Mesendoderm (in vitro differentiated cells): Measurements from ENCODE around the gene PTPMT1.
A peak's percentile ranks its signal among the peaks of the same experiment; 100 is the strongest.

Experiments used
- DNase-seq: peaks from one replicate; pipeline ENCODE4 v3.0.0; 2013
- H2AK5ac ChIP-seq: 2 replicates; pipeline ENCODE4 v1.6.1; 2013; ENCODE audit warnings: low read length, inconsistent platforms
- H2BK120ac ChIP-seq: 2 replicates; pipeline ENCODE4 v1.6.1; 2013; ENCODE audit warnings: low read depth, mild to moderate bottlenecking, low read length, moderate library complexity, mixed read lengths
- H2BK15ac ChIP-seq: replicated peaks from 2 replicates; pipeline ENCODE4 v1.6.1; 2013; ENCODE audit warnings: low read depth, mild to moderate bottlenecking, moderate library complexity
- H2BK5ac ChIP-seq: 2 replicates; pipeline ENCODE4 v1.6.1; 2013; ENCODE audit warnings: low read length, inconsistent platforms
- H3K18ac ChIP-seq: 2 replicates; pipeline ENCODE4 v1.6.1; 2013; ENCODE audit warnings: mild to moderate bottlenecking, low read length, mixed read lengths
- H3K23ac ChIP-seq: one replicate; pipeline ENCODE4 v1.6.1; 2013; ENCODE audit warnings: low read length
- H3K27ac ChIP-seq: 2 replicates; pipeline ENCODE4 v1.5.1; 2013; ENCODE audit warnings: low read depth, mild to moderate bottlenecking, inconsistent platforms, low read length, moderate library complexity
- H3K27me3 ChIP-seq: 2 replicates; pipeline ENCODE4 v1.6.1; 2013; ENCODE audit warnings: low read length, control low read depth, mild to moderate bottlenecking, inconsistent platforms; ENCODE audit not compliant: insufficient read depth, poor library complexity
- H3K36me3 ChIP-seq: 2 replicates; pipeline ENCODE4 v1.6.1; 2013; ENCODE audit warnings: low read length, inconsistent platforms; ENCODE audit not compliant: control insufficient read depth, insufficient read depth
- H3K4ac ChIP-seq: one replicate; pipeline ENCODE4 v1.6.1; 2013; ENCODE audit warnings: low read depth, mild to moderate bottlenecking, low read length, moderate library complexity
- H3K4me1 ChIP-seq: 2 replicates; pipeline ENCODE4 v1.6.1; 2013; ENCODE audit warnings: low read depth, low read length, inconsistent platforms; ENCODE audit not compliant: control insufficient read depth
- H3K4me2 ChIP-seq: 2 replicates; pipeline ENCODE4 v1.6.1; 2013; ENCODE audit warnings: low read length
- H3K4me3 ChIP-seq: 2 replicates; pipeline ENCODE4 v1.5.1; 2013; ENCODE audit warnings: mild to moderate bottlenecking, low read length
- H3K56ac ChIP-seq: one replicate; pipeline ENCODE4 v1.6.1; 2013; ENCODE audit warnings: low read length
- H3K79me1 ChIP-seq: 2 replicates; pipeline ENCODE4 v1.6.1; 2013; ENCODE audit warnings: low read length, inconsistent platforms
- H3K79me2 ChIP-seq: 2 replicates; pipeline ENCODE4 v1.6.1; 2013; ENCODE audit warnings: mild to moderate bottlenecking, low read length; ENCODE audit not compliant: control insufficient read depth, insufficient read depth
- H3K9ac ChIP-seq: 2 replicates; pipeline ENCODE4 v1.6.1; 2013; ENCODE audit warnings: low read length, inconsistent platforms
- H4K5ac ChIP-seq: one replicate; pipeline ENCODE4 v1.6.1; 2013; ENCODE audit warnings: low read length
- H4K8ac ChIP-seq: one replicate; pipeline ENCODE4 v1.6.1; 2013; ENCODE audit warnings: low read depth, mild to moderate bottlenecking, control low read depth, low read length, moderate library complexity
- WGBS: extraction: QIAGEN DNeasy Blood & Tissue Kit; methylation state at CpG from one replicate; pipeline ENCODE4 v1.1.7; 2013; ENCODE audit warnings: low lambda C conversion rate, missing lambda C conversion rate; ENCODE audit not compliant: insufficient coverage; ENCODE audit errors: extremely low coverage; 5-methylcytosine and 5-hydroxymethylcytosine counted together

PTPMT1 gene

DNA sequence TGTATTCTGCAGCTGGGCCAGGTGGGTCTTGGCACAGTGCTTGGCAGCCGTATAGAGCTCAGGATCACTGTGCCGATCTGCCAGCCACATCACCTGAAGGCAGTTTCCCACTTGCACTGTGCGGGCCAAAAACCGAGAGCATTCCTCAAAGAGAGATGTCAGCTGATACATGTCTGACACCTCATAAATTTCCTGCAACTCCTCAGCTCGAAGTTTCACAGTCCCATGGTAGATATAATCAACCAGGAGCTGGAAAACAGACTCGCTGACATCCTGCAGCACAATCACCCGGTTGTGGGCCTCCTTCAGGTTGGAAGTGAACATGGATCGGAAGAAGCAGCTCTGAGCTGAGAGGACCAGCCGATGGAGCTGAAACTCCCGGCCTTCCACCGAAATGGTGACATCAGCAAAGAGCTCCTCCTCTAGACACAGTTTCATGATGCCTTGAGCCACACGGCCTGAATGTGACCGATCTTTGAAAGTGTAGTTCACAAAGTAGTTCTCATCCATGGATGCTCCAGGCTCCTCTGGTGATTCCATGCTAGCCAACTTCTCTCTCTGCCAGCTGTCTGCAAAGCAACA, 12.2 kb downstream of the PTPMT1 start:
- H2BK120ac ChIP-seq = no peak overlapping the region
- no peak overlapping the region for H3K4me2 ChIP-seq
- H2AK5ac ChIP-seq = no peak overlapping the region
- H3K27me3 ChIP-seq = no peaks in the 10 kb centered on the region
- no peak overlapping the region for H4K5ac ChIP-seq
- H3K79me1 ChIP-seq = peaks cover 24% of the 10 kb centered on the region
- no peak overlapping the region for H3K4me3 ChIP-seq
- peak; percentile 30 for DNase-seq
- WGBS = no CpG with 5 or more reads among the region's 13 CpGs
- no peak overlapping the region for H3K27ac ChIP-seq
- no peak overlapping the region for H2BK15ac ChIP-seq
- peak overlapping the region; percentile 37 for H3K9ac ChIP-seq
- H3K4me1 ChIP-seq = peaks cover 2% of the 10 kb centered on the region
- no peak overlapping the region for H3K23ac ChIP-seq
- no peak overlapping the region for H4K8ac ChIP-seq
- H3K56ac ChIP-seq = no peak overlapping the region
- no peak overlapping the region for H3K18ac ChIP-seq
- no peak overlapping the region for H2BK5ac ChIP-seq
- H3K79me2 ChIP-seq = peaks cover 13% of the 10 kb centered on the region
- H3K36me3 ChIP-seq = peaks cover 11% of the 10 kb centered on the region
- H3K4ac ChIP-seq = no peak overlapping the region

DNA sequence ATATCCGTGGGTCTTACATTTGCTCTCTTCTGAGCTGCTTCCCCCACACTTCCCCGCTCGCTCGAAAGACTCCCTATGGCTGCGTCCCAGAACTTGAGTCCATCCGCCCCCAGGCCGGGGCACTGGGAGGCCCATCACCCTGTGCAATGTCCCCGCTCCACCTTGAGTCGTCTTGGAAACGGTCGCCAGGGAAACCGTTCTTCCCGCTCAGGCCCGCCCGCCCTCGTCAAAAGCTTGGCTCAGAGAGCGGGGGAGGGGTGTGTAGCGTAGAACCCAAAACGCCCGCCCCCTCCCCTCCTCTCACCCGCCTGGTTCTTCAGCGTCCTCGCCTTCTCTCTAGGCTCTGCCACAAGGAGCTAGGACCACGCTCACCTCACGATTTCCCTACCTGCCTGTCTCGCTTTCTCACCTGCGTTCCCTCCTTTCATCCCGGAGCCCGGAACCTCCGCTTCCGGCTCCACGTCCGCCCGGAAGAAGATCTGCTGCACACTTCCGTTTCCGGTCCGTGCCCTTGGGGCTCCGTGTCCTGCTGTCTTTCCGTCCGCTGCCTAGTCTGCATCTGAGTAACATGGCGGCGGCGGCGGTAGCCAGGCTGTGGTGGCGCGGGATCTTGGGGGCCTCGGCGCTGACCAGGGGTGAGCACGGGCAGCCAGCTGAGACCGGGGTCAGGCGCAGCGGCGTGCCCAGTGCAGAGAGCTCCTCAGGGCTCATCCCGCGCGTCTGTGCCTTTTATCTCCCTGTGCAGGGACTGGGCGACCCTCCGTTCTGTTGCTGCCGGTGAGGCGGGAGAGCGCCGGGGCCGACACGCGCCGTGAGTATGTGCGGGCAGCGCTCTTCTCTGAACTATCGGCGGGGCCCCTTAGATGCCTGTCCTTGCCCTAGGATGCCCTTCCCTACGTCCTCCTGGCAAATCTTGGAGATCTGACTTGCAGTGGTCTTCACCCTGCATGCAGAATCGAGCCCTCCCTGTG, 13.4 kb downstream of the PTPMT1 start, which contains the start of the genes KBTBD4 and NDUFS3:
KBTBD4 (minus strand) TSS at position 447 of the 971 bp plus-strand sequence; CDS start at position 428, 19 bp downstream.
NDUFS3 (plus strand) TSS at position 551 of the 971 bp plus-strand sequence; CDS start at position 569, 18 bp downstream.
- no peak within 1 kb of the TSS for H2BK15ac ChIP-seq
- H3K23ac ChIP-seq = peak within 1 kb of the TSS; percentile 95
- H3K4me2 ChIP-seq = peak within 1 kb of the TSS; percentile 92
- peaks cover 13% of the 10 kb centered on the region for H3K79me2 ChIP-seq
- no peak within 1 kb of the TSS for H2BK120ac ChIP-seq
- H4K8ac ChIP-seq = no peak within 1 kb of the TSS
- DNase-seq = peak; percentile 97
- H3K27me3 ChIP-seq = no peaks in the 10 kb centered on the region
- peak within 1 kb of the TSS; percentile 15 for H2AK5ac ChIP-seq
- H3K27ac ChIP-seq = peak within 1 kb of the TSS; percentile 58
- H3K56ac ChIP-seq = peak within 1 kb of the TSS; percentile 96
- H3K36me3 ChIP-seq = peaks cover 12% of the 10 kb centered on the region
- peak within 1 kb of the TSS; percentile 91 for H3K4me3 ChIP-seq
- WGBS = no CpG with 5 or more reads among the region's 72 CpGs
- H4K5ac ChIP-seq = peak within 1 kb of the TSS; percentile 50
- peaks cover 2% of the 10 kb centered on the region for H3K4me1 ChIP-seq
- peak within 1 kb of the TSS; percentile 92 for H3K9ac ChIP-seq
- H3K4ac ChIP-seq = peak within 1 kb of the TSS; percentile 38
- H3K18ac ChIP-seq = no peak within 1 kb of the TSS
- peak within 1 kb of the TSS; percentile 41 for H2BK5ac ChIP-seq
- H3K79me1 ChIP-seq = peaks cover 22% of the 10 kb centered on the region

- DNase-seq = no peak
- H3K36me3 ChIP-seq = peaks cover 14% of the 10 kb centered on the region
Observed at GRCh38 chr11:47583844-47584243, 18.4 kb downstream of the PTPMT1 start.

GRCh38 chr11:47586098-47586855, 20.9 kb downstream of the PTPMT1 start, which contains the start of gene FAM180B:
FAM180B (plus strand) TSS chr11:47586678; CDS start chr11:47586769, 91 bp downstream.
- no peak within 1 kb of the TSS for H2BK5ac ChIP-seq
- no peak within 1 kb of the TSS for H3K56ac ChIP-seq
- no CpG with 5 or more reads among the region's 12 CpGs for WGBS
- H3K4me3 ChIP-seq = no peak within 1 kb of the TSS
- no peaks in the 10 kb centered on the region for H3K4me1 ChIP-seq
- H3K9ac ChIP-seq = no peak within 1 kb of the TSS
- H3K4ac ChIP-seq = no peak within 1 kb of the TSS
- no peaks in the 10 kb centered on the region for H3K79me2 ChIP-seq
- H3K23ac ChIP-seq = no peak within 1 kb of the TSS
- H3K18ac ChIP-seq = no peak within 1 kb of the TSS
- H3K36me3 ChIP-seq = peaks cover 12% of the 10 kb centered on the region
- no peak within 1 kb of the TSS for H4K8ac ChIP-seq
- H3K79me1 ChIP-seq = no peaks in the 10 kb centered on the region
- DNase-seq = no peak
- H3K4me2 ChIP-seq = no peak within 1 kb of the TSS
- H3K27me3 ChIP-seq = no peaks in the 10 kb centered on the region
- H2BK15ac ChIP-seq = no peak within 1 kb of the TSS
- H4K5ac ChIP-seq = no peak within 1 kb of the TSS
- no peak within 1 kb of the TSS for H2AK5ac ChIP-seq
- H2BK120ac ChIP-seq = no peak within 1 kb of the TSS
- no peak within 1 kb of the TSS for H3K27ac ChIP-seq

More at GRCh38 chr11:47583844-47584243, 18.4 kb downstream of the PTPMT1 start:
- H4K8ac ChIP-seq = no peak overlapping the region
- peaks cover 13% of the 10 kb centered on the region for H3K79me2 ChIP-seq
- no peak overlapping the region for H2BK120ac ChIP-seq
- H4K5ac ChIP-seq = no peak overlapping the region
- no peak overlapping the region for H3K56ac ChIP-seq
- H3K27me3 ChIP-seq = no peaks in the 10 kb centered on the region
- H3K4ac ChIP-seq = no peak overlapping the region
- no peak overlapping the region for H3K9ac ChIP-seq
- no peak overlapping the region for H3K18ac ChIP-seq
- H2BK15ac ChIP-seq = no peak overlapping the region
- WGBS = no CpG with 5 or more reads among the region's 5 CpGs
- H3K4me1 ChIP-seq = no peaks in the 10 kb centered on the region
- no peak overlapping the region for H3K27ac ChIP-seq
- H3K23ac ChIP-seq = no peak overlapping the region
- no peak overlapping the region for H3K4me3 ChIP-seq
- no peak overlapping the region for H3K4me2 ChIP-seq
- no peak overlapping the region for H2BK5ac ChIP-seq
- H3K79me1 ChIP-seq = peaks cover 13% of the 10 kb centered on the region
- no peak overlapping the region for H2AK5ac ChIP-seq

DNA sequence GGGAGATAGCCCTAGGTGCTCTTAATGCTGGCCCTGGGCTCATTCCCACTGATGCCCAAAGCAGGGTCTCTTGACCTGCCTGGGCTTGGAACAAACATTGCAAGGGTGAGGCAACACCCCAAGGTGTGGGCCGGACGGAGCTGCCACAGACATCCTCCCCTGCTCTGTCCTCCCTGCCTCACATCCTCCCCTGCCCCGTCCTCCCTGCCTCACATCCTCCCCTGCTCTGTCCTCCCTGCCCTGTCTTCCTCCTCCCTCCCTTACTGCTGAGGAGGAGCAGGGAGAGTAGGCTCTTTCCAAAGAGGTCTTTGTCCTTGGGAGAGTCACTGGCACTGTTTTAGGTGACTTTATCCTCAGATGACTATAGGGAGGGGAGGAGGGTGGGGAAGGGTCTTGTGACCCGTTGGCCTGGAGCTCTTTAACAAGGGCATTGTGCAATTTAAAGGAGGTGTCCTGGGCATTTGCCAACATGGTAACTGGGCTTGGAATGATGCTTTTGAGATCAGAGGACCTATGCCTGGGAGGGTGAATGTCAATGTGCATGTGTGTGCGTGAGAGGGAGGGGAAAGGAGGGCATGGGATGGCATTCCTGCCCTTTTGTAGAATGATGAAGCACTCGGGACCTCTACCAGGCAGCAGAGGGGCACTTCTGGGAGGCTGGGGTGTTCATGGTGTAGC, 21.8 kb downstream of the PTPMT1 start:
- H3K23ac ChIP-seq = no peak overlapping the region
- no peak overlapping the region for H2AK5ac ChIP-seq
- no peak overlapping the region for H3K4ac ChIP-seq
- no peak overlapping the region for H4K8ac ChIP-seq
- H3K56ac ChIP-seq = no peak overlapping the region
- no peak overlapping the region for H3K9ac ChIP-seq
- H3K36me3 ChIP-seq = peaks cover 9% of the 10 kb centered on the region
- no peak overlapping the region for H3K18ac ChIP-seq
- no peak overlapping the region for H3K27ac ChIP-seq
- no peak overlapping the region for H4K5ac ChIP-seq
- no peak overlapping the region for H2BK120ac ChIP-seq
- peaks cover 1% of the 10 kb centered on the region for H3K4me1 ChIP-seq
- no peaks in the 10 kb centered on the region for H3K79me2 ChIP-seq
- no CpG with 5 or more reads among the region's 6 CpGs for whole genome bisulfite sequencing
- H3K4me2 ChIP-seq = no peak overlapping the region
- no peak overlapping the region for H2BK5ac ChIP-seq
- DNase-seq = no peak
- no peaks in the 10 kb centered on the region for H3K79me1 ChIP-seq
- no peak overlapping the region for H3K4me3 ChIP-seq
- H3K27me3 ChIP-seq = no peaks in the 10 kb centered on the region
- H2BK15ac ChIP-seq = no peak overlapping the region
